Right lobe of liver (tissue), 6 donors: ENCODE results near the gene CCND3. TPM values are rescaled to one million over a fixed set of nuclear protein-coding genes. Genes with fewer than 3 reads are reported as not detected.

Experiments
- ATAC-seq, 4 donors: fragments of 200-7000 bp; cut with Tn5 transposase; one replicate each; pipeline ENCODE4 v1.9.1; 2020; ENCODE audit warnings: mild to moderate bottlenecking in 4 of 4, moderate library complexity in 4 of 4
- DNase-seq, 3 donors: peaks; one replicate each; pipeline ENCODE4 v3.0.0-alpha.2; 2020
- H3K27ac ChIP-seq, 3 donors: fragments of 200-600 bp; one replicate each; pipeline ENCODE4 v1.8.0; 2022
- H3K27me3 ChIP-seq, 2 donors: fragments of 200-600 bp; one replicate each; pipeline ENCODE4 v1.8.0; 2022
- H3K36me3 ChIP-seq, 4 donors: fragments of 200-600 bp; sonication (generic) in 1 of 4; one replicate each; pipeline versions ENCODE4 v1.5.1 to v1.8.0; 2017 to 2022; ENCODE audit warnings: control low read depth in 1 of 4
- H3K4me1 ChIP-seq, 4 donors: fragments of 200-600 bp; sonication (generic) in 1 of 4; one replicate each; pipeline versions ENCODE4 v1.5.1 to v1.8.0; 2017 to 2022; ENCODE audit warnings: control low read depth in 1 of 4
- H3K4me3 ChIP-seq, 3 donors: fragments of 200-600 bp; one replicate each; pipeline ENCODE4 v1.8.0; 2022
- H3K9me3 ChIP-seq, 4 donors: fragments of 200-600 bp; sonication (generic) in 1 of 4; one replicate each; pipeline versions ENCODE4 v1.5.1 to v1.8.0; 2017 to 2022; ENCODE audit warnings: control low read depth in 1 of 4
- POLR2A ChIP-seq: fragments of 450-650 bp; IDR thresholded peaks from one replicate; pipeline ENCODE4 v1.6.1; 2017; ENCODE audit warnings: antibody characterized with exemption, mild to moderate bottlenecking
- WGBS: methylation state at CpG from one replicate; pipeline ENCODE4 v1.1.6; 2018; ENCODE audit warnings: low coverage, low lambda C conversion rate; ENCODE audit not compliant: insufficient coverage; ENCODE audit errors: missing lambda C conversion rate; 5-methylcytosine and 5-hydroxymethylcytosine counted together
- intact Hi-C, 2 donors: fragments of 100-400 bp; cut with DNase I; formaldehyde crosslinking; loops; one replicate each; pipeline versions ENCODE4 v1.11.2 to v1.14.1; 2022
- long read RNA-seq: library from polyadenylated mRNA; unstranded; transcript quantifications from one replicate; pipeline ENCODE4 v2.0.0, GENCODE V29; 2019
- total RNA-seq, 6 experiments: library from RNA; depleted of rRNA in 2 of 6; stranded (reverse); fragments of >200 nt in 2 of 6; fragmentation: NEBNext Ultra II Directional in 3 of 6; extraction: Animal tissue kit (Norgen Biotek cat#: 25700) in 3 of 6; gene quantifications; one replicate each; pipeline versions ENCODE4 v1.1.0 to v1.2.4, GENCODE V29; 2016 to 2023
- TF ChIP-seq, protein P1 (sequence below), 4 donors: fragments of 200-600 bp in 3 of 4; fragments of 450-650 bp in 1 of 4; IDR thresholded peaks; one replicate each; pipeline versions ENCODE4 v1.5.1 to v1.8.0; 2016 to 2022; ENCODE audit warnings: antibody characterized with exemption in 4 of 4, mild to moderate bottlenecking in 2 of 4
- donor health status: DM: no; HTN: yes; CAD: no.
- donor health status: DM: no; HTN: no; CAD: no.
- donor health status: DM: no; HTN: no; CAD: no.
- donor health status: DM: no; HTN: yes; CAD: no.
- donor health status: DM: no; HTN: yes; CAD: no.

Gene CCND3
- total RNA-seq = 10 to 100 TPM; 11.3 to 51.9 (median 14.2) TPM
- long read RNA-seq, partial matches to known transcripts = 0 of 5 reads
- long read RNA-seq, other reads (novel, unspliced or antisense) = 1 of 5 reads

DNA sequence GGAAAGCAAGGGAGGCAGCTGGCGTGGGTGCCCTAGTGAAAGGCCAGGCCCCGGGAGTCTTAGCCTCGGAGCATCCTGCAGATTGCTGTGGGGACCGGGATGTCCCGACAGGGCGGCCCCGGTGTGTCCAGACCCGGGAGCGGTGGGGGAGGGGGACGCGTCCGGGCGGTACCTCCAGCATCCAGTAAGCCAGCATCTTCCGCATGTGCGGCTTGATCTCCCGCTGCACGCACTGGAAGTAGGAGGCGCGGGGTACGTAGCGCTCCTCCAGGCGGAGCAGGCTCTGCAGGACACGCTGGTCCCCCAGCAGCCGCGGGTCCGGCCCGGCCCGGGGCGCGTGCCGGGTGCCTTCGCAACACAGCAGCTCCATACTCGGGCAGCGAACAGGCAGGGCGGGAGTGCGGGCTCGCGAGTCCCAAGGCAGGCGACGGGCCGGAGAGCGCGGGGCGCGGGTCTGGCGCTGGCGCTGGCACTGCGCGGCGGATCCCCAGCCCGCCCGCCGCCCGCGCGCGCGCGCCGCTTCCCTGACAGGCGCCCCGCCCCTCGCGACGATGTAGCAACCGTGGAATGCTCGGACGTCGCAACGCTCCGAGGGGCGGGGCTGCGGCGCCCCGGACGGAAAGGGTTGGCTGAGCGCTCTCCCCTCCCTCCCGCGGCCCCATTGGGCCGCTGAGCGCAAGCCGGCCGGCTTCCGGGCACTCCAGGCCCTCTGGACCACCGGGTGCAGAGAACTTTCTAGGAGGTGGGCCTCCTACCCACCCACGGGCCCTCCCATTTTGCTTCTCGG lies at the start of gene CCND3:
TSS of gene CCND3 (minus strand) at position 529 of the 787 bp plus-strand sequence. CDS start at position 370, 159 bp downstream.
- ATAC-seq (peak; percentile 96 to 97 (median 97)), DNase-seq (peak; percentile 94 to 96 (median 94))
- no peaks in the 10 kb centered on the region for H3K9me3 ChIP-seq
- no peaks in the 10 kb centered on the region for H3K27me3 ChIP-seq
- 0% methylated on average over 12 of the region's 87 CpGs for WGBS
- H3K36me3 ChIP-seq = no peaks in the 10 kb centered on the region
- H3K4me3 ChIP-seq = peak within 1 kb of the TSS; percentile 89 to 95 (median 93)
- peaks cover 0 to 13% (median 0%) of the 10 kb centered on the region in 4 donors for H3K4me1 ChIP-seq
- peak within 1 kb of the TSS; percentile 30 to 74 (median 59) for H3K27ac ChIP-seq
- intact Hi-C loops = no loop called here
- TF ChIP-seq, protein P1, sequence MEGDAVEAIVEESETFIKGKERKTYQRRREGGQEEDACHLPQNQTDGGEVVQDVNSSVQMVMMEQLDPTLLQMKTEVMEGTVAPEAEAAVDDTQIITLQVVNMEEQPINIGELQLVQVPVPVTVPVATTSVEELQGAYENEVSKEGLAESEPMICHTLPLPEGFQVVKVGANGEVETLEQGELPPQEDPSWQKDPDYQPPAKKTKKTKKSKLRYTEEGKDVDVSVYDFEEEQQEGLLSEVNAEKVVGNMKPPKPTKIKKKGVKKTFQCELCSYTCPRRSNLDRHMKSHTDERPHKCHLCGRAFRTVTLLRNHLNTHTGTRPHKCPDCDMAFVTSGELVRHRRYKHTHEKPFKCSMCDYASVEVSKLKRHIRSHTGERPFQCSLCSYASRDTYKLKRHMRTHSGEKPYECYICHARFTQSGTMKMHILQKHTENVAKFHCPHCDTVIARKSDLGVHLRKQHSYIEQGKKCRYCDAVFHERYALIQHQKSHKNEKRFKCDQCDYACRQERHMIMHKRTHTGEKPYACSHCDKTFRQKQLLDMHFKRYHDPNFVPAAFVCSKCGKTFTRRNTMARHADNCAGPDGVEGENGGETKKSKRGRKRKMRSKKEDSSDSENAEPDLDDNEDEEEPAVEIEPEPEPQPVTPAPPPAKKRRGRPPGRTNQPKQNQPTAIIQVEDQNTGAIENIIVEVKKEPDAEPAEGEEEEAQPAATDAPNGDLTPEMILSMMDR (IDR thresholded peaks at IDR 0.05) = no peak
- peak; percentile 56 for TF ChIP-seq POLR2A

DNA sequence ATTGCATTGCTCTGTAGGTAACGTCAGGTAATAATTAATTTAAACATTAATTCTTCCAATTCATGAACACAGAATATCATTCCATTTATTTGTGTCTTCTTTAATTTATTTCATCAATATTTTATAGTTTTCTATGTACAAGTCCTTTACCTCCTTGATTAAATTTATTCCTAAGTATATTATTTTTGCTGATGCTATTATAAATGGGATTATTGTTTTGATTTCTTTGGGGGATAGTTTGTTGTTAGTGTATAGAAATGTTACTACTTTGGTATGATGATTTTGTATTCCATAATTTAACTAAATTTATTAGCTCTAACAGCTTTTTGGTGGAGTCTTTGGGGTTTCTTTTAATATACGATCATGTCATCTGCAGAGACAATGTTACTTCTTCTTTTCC lies 44.7 kb upstream of the CCND3 start:
- TF ChIP-seq, protein P1 (IDR thresholded peaks at IDR 0.05) = no peak
- no peak for TF ChIP-seq POLR2A
- H3K4me3 ChIP-seq = no peak overlapping the region
- no peaks in the 10 kb centered on the region for H3K9me3 ChIP-seq
- intact Hi-C loops = no loop called here
- no peaks in the 10 kb centered on the region for H3K27me3 ChIP-seq
- no peak for DNase-seq
- no peak for ATAC-seq
- 79% methylated on average over 2 of the region's 2 CpGs for WGBS
- no peak overlapping the region for H3K27ac ChIP-seq
- no peaks in the 10 kb centered on the region for H3K36me3 ChIP-seq
- H3K4me1 ChIP-seq = no peaks in the 10 kb centered on the region

- TF ChIP-seq POLR2A = no peak
- TF ChIP-seq, protein P1 (IDR thresholded peaks at IDR 0.05) = no peak
- Histone ChIP-seq H3K27me3 (no peaks in the 10 kb centered on the region), H3K36me3 (no peaks in the 10 kb centered on the region), H3K9me3 (peaks cover 0 to 5% (median 0%) of the 10 kb centered on the region in 4 donors), H3K4me1 (no peaks in the 10 kb centered on the region), H3K27ac (no peak overlapping the region), H3K4me3 (no peak overlapping the region)
- intact Hi-C loops = no loop called here
- DNase-seq = no peak
- ATAC-seq = no peak
- 42% methylated on average over 4 of the region's 4 CpGs for WGBS
Observed at GRCh38 chr6:41984623-41985022, 43.0 kb upstream of the CCND3 start.

- Histone ChIP-seq H3K4me1 (no peaks in the 10 kb centered on the region), H3K27ac (no peak overlapping the region), H3K9me3 (peaks cover 0 to 5% (median 0%) of the 10 kb centered on the region in 4 donors), H3K27me3 (no peaks in the 10 kb centered on the region), H3K4me3 (no peak overlapping the region), H3K36me3 (no peaks in the 10 kb centered on the region)
- DNase-seq (no peak), ATAC-seq (no peak)
- intact Hi-C loops = no loop called here
- TF ChIP-seq, protein P1 (IDR thresholded peaks at IDR 0.05) = no peak
- no peak for TF ChIP-seq POLR2A
- WGBS = 60% methylated on average over 9 of the region's 9 CpGs
Observed at GRCh38 chr6:41976794-41977484, 35.3 kb upstream of the CCND3 start.
